Measurements from ENCODE around the gene ROR2.

Gene ROR2

GRCh38 chr9:91599564-91599963 is 350.5 kb downstream of the ROR2 start:
- H3K4me3 ChIP-seq (replicated peaks; ENCODE audit: low read depth, low read length): no peak overlapping the region
- DNase-seq (ENCODE audit: extremely low read depth, low read depth): no peak
- TF ChIP-seq CTCF (IDR thresholded peaks at IDR 0.05; ENCODE audit: low read depth, low read length, missing control alignments): no peak

DNA sequence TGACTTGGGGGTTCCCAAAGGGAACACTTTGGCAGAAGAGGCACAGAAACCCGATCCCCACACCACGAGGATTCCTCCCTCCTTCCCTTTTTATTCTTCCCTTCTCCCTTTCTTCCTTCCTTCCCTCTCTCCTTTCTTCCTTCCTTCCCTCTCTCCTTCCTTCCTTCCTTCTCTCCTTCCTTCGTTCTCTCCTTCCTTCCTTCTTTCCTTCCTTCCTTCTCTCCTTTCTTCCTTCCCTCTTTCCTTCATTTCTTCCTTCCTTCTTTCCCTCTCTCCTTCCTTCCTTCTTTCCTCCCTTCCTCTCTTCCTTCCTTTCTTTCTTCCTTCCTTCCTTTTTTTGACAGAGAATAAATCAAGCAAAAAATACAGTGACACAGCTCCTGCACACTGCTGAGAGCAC is 358.4 kb downstream of the ROR2 start:
- no peak for DNase-seq (ENCODE audit: extremely low read depth, low read depth)
- H3K4me3 ChIP-seq (replicated peaks; ENCODE audit: low read depth, low read length): no peak overlapping the region
- no peak for TF ChIP-seq CTCF (IDR thresholded peaks at IDR 0.05; ENCODE audit: low read depth, low read length, missing control alignments)

DNA sequence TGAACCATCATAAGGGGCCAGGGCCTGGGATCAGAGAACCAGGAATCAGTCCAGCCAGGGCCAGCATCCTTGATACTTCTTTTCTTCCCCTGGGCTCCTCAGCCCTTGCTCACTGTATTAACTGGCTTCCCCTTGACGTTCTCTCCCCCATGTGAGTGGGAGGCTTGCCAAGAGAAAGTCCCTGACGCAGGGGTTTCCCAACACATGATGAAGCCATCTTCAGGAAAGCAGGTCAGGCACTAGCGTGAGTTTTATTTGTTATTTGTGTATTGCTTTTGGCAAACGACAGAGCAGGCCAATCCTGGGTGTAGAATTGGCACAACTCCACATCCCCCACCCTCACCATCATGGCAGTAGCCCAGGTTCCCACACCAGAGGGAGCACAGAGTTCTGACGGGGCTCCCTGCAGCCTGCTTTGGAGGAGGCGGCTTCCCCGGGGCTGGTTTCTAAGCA is 360.9 kb downstream of the ROR2 start:
- peak; percentile 17 for DNase-seq (ENCODE audit: extremely low read depth, low read depth)
- no peak for TF ChIP-seq CTCF (IDR thresholded peaks at IDR 0.05; ENCODE audit: low read depth, low read length, missing control alignments)
- H3K4me3 ChIP-seq (replicated peaks; ENCODE audit: low read depth, low read length): no peak overlapping the region

DNA sequence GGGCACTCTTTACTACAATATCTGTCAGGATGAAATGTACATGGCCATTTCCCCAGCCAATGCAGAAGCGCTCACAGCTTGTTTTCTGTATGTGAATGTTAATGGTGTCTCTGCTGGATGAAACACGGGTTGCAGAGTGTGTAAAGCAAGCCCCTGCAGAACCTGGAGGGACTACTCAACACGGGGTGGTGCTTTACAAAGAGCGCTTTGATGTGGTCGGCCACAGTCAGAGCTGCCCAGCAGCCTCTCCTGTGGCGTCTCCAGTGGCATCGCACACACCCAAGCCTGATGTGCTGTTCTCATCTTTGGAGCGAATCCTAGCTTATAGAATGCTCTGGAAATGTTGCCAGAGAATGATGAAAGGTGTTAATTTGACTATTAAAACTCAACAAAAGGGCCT is 363.7 kb downstream of the ROR2 start:
- no peak for TF ChIP-seq CTCF (IDR thresholded peaks at IDR 0.05; ENCODE audit: low read depth, low read length, missing control alignments)
- no peak overlapping the region for H3K4me3 ChIP-seq (replicated peaks; ENCODE audit: low read depth, low read length)
- no peak for DNase-seq (ENCODE audit: extremely low read depth, low read depth)

- no peak for DNase-seq (ENCODE audit: extremely low read depth, low read depth)
- no peak for TF ChIP-seq CTCF (IDR thresholded peaks at IDR 0.05; ENCODE audit: low read depth, low read length, missing control alignments)
- no peak overlapping the region for H3K4me3 ChIP-seq (replicated peaks; ENCODE audit: low read depth, low read length)
Measured at GRCh38 chr9:91583966-91584365, 366.1 kb downstream of the ROR2 start.

GRCh38 chr9:91583161-91583875 is 366.7 kb downstream of the ROR2 start:
- no peak for TF ChIP-seq CTCF (IDR thresholded peaks at IDR 0.05; ENCODE audit: low read depth, low read length, missing control alignments)
- H3K4me3 ChIP-seq (replicated peaks; ENCODE audit: low read depth, low read length): no peak overlapping the region
- no peak for DNase-seq (ENCODE audit: extremely low read depth, low read depth)

DNA sequence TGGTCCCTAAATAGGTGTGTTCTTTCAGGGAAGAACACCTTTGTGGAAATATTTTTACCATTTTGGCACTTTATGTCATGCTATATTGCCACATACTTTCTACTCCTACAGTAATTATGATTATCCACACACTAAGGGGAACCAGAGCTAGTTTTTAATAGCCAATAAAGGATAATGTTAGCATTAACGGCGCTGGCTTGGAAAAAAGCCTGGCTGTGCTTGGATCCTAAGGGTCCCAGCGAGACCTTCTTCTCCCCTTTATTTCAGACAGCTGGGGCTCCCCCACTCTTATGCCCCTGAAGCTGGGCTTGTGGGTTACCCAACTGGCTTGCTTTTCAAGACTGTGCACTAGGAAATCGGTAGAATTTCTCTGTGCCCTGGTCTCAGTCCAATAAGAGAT is 367.8 kb downstream of the ROR2 start:
- TF ChIP-seq CTCF (IDR thresholded peaks at IDR 0.05; ENCODE audit: low read depth, low read length, missing control alignments): no peak
- DNase-seq (ENCODE audit: extremely low read depth, low read depth): no peak
- H3K4me3 ChIP-seq (replicated peaks; ENCODE audit: low read depth, low read length): no peak overlapping the region

Data from HFF-Myc (cell line).